ENCODE results near the gene SULT4A1.

GRCh38 chr22:43843783-43844530 lies 18.4 kb downstream of the SULT4A1 start:
- TF ChIP-seq NFIC (IDR thresholded peaks at IDR 0.05; ENCODE audit: low read depth, low read length) = no peak
- TF ChIP-seq, protein P1, sequence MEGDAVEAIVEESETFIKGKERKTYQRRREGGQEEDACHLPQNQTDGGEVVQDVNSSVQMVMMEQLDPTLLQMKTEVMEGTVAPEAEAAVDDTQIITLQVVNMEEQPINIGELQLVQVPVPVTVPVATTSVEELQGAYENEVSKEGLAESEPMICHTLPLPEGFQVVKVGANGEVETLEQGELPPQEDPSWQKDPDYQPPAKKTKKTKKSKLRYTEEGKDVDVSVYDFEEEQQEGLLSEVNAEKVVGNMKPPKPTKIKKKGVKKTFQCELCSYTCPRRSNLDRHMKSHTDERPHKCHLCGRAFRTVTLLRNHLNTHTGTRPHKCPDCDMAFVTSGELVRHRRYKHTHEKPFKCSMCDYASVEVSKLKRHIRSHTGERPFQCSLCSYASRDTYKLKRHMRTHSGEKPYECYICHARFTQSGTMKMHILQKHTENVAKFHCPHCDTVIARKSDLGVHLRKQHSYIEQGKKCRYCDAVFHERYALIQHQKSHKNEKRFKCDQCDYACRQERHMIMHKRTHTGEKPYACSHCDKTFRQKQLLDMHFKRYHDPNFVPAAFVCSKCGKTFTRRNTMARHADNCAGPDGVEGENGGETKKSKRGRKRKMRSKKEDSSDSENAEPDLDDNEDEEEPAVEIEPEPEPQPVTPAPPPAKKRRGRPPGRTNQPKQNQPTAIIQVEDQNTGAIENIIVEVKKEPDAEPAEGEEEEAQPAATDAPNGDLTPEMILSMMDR (IDR thresholded peaks at IDR 0.05 in 2 of 3, conservative IDR thresholded peaks at IDR 0.05 in 1 of 3; ENCODE audit: control insufficient read depth in 2 of 3, extremely low read depth in 1 of 3, insufficient read depth in 1 of 3, low read depth in 3 of 3, low read length in 3 of 3) = no peak
- no peak for TF ChIP-seq MTA3 (IDR thresholded peaks at IDR 0.05; ENCODE audit: borderline replicate concordance, low read length)
- TF ChIP-seq SPI1 (IDR thresholded peaks at IDR 0.05; ENCODE audit: borderline replicate concordance, insufficient read depth, low read depth, low read length) = no peak
- TF ChIP-seq NFYA (IDR thresholded peaks at IDR 0.05; ENCODE audit: borderline replicate concordance, low read depth, low read length) = no peak
- TF ChIP-seq CREB1 (IDR thresholded peaks at IDR 0.05; ENCODE audit: low read depth) = no peak

Data from GM12878 (cell line).